ENCODE data around the gene MCUR1.

MCUR1 gene

DNA sequence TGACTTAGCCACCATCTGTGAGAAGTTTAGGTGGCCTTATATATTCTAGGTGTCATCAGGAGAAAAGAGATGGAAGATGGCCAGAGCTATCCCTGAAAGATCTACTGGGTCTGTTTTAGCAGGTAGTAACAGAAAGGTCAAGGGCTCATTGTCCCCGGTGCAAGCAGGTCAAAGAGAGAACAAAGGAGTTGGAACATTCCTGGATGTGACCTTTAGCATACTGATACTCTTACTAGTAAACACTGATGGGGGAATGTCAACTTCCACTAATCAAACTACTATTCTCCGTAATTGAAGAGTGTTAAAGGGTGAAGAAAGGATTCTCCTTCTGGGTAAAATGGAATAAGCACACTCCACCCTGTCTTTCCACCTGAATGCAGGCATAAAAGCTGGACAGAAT, 4.0 kb upstream of the MCUR1 start:
- TF ChIP-seq, protein P1, sequence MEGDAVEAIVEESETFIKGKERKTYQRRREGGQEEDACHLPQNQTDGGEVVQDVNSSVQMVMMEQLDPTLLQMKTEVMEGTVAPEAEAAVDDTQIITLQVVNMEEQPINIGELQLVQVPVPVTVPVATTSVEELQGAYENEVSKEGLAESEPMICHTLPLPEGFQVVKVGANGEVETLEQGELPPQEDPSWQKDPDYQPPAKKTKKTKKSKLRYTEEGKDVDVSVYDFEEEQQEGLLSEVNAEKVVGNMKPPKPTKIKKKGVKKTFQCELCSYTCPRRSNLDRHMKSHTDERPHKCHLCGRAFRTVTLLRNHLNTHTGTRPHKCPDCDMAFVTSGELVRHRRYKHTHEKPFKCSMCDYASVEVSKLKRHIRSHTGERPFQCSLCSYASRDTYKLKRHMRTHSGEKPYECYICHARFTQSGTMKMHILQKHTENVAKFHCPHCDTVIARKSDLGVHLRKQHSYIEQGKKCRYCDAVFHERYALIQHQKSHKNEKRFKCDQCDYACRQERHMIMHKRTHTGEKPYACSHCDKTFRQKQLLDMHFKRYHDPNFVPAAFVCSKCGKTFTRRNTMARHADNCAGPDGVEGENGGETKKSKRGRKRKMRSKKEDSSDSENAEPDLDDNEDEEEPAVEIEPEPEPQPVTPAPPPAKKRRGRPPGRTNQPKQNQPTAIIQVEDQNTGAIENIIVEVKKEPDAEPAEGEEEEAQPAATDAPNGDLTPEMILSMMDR (conservative IDR thresholded peaks at IDR 0.05) = no peak
- no peak overlapping the region for H3K27ac ChIP-seq

DNA sequence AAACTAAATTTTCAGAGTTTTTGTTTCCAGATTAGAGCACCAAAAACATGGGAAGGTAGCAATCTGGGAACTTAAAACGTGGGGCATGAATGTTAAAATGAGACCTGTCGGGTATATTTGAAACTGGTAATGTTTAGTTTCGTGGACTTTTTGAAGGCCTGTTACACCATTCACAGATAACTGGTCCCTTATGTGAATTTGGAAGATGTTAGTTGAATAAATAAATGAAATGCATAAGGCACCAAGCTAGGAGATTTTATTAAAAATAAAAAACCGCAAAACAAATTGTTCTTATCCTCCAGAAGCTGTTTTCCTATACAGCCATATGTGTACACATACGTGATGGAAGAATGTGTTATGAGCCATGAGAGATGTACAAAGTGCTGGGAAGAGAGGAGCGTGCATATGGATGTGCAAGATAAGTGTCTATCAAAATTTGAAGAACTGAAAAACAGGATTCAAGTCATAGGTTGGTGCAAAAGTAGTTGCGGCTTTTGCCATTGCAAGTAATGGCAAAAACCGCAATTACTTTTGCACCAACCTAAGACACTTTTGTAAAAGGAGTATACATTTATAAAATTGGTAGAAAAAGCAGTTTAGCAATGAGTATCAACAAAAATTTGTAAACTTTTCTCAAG, 700 bp upstream of the MCUR1 start:
- TF ChIP-seq, protein P1 (conservative IDR thresholded peaks at IDR 0.05) = no peak
- H3K27ac ChIP-seq = peak overlapping the region; percentile 73

GRCh38 chr6:13813621-13814175, 659 bp downstream of the MCUR1 start:
- TF ChIP-seq, protein P1 (conservative IDR thresholded peaks at IDR 0.05) = no peak
- H3K27ac ChIP-seq = peak overlapping the region; percentile 73

DNA sequence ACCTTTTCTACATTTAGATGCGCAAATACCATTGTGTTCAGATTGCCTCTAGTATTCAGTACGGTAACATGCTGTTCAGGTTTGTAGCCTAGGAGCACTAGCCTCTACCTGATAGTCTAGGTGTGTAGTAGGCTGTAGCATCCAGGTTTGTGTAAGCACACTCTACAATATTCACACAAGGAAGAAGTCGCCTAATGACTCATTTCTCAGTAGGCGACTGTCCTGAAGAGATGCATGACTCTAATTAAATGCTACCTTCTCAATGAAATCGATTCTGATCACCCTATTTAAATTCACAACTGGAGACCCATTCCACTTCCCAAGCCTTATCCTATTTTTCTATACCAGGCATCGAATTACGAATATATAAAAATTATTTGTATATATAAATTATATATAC, 1.3 kb downstream of the MCUR1 start:
- H3K27ac ChIP-seq = peak overlapping the region; percentile 73
- TF ChIP-seq, protein P1 (conservative IDR thresholded peaks at IDR 0.05) = no peak

DNA sequence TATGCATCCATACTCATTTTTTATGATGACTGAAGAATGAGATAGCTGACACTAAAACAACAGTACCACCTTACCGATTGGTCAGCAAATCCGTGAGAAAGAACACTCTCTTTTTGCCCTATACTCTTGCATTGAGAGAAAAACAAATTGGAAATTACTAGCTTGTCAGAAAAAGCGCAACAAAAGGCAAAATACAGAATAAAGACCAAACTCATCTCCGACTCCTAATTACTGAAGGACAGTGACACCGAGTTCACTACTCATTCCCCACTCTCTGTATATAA, 2.1 kb downstream of the MCUR1 start:
- H3K27ac ChIP-seq = no peak overlapping the region
- TF ChIP-seq, protein P1 (conservative IDR thresholded peaks at IDR 0.05) = no peak

- TF ChIP-seq, protein P1 (conservative IDR thresholded peaks at IDR 0.05) = no peak
- no peak overlapping the region for H3K27ac ChIP-seq
These were observed 2.6 kb downstream of the MCUR1 start for GRCh38 chr6:13811627-13812358.

GRCh38 chr6:13810688-13811446, 3.5 kb downstream of the MCUR1 start:
- no peak overlapping the region for H3K27ac ChIP-seq
- TF ChIP-seq, protein P1 (conservative IDR thresholded peaks at IDR 0.05) = no peak
